ENCODE measurements around the gene PRKCD.

DNA sequence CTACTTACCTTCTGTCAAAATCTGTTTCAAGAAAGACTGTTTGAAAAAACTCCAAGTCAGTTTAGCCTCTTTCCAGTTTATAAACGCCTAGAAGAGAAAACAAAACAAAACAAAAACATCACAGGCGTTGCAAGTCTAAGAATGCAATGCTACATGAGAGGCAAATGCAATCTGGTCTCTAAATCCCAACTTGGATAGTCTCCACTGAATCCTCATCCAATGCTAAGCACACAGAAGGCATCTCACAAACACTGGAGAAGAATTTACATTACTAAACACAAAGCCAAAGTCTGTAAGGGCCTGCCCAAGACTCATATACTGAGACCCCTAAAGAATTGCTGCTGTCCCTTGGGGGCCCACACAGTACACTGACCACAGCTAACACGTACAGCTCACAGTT, 49.2 kb upstream of the PRKCD start:
- TF ChIP-seq, protein P1, sequence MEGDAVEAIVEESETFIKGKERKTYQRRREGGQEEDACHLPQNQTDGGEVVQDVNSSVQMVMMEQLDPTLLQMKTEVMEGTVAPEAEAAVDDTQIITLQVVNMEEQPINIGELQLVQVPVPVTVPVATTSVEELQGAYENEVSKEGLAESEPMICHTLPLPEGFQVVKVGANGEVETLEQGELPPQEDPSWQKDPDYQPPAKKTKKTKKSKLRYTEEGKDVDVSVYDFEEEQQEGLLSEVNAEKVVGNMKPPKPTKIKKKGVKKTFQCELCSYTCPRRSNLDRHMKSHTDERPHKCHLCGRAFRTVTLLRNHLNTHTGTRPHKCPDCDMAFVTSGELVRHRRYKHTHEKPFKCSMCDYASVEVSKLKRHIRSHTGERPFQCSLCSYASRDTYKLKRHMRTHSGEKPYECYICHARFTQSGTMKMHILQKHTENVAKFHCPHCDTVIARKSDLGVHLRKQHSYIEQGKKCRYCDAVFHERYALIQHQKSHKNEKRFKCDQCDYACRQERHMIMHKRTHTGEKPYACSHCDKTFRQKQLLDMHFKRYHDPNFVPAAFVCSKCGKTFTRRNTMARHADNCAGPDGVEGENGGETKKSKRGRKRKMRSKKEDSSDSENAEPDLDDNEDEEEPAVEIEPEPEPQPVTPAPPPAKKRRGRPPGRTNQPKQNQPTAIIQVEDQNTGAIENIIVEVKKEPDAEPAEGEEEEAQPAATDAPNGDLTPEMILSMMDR (IDR thresholded peaks at IDR 0.05) = no peak
- no peak for TF ChIP-seq ZFX (IDR thresholded peaks at IDR 0.05; ENCODE audit: borderline replicate concordance)
